Measurements from ENCODE around the gene MICAL2. TPM values are rescaled to one million over a fixed set of nuclear protein-coding genes. Genes with fewer than 3 reads are reported as not detected.

MICAL2 gene
- total RNA-seq, 2 experiments from 2014 or later, result 213 to 220 TPM

DNA sequence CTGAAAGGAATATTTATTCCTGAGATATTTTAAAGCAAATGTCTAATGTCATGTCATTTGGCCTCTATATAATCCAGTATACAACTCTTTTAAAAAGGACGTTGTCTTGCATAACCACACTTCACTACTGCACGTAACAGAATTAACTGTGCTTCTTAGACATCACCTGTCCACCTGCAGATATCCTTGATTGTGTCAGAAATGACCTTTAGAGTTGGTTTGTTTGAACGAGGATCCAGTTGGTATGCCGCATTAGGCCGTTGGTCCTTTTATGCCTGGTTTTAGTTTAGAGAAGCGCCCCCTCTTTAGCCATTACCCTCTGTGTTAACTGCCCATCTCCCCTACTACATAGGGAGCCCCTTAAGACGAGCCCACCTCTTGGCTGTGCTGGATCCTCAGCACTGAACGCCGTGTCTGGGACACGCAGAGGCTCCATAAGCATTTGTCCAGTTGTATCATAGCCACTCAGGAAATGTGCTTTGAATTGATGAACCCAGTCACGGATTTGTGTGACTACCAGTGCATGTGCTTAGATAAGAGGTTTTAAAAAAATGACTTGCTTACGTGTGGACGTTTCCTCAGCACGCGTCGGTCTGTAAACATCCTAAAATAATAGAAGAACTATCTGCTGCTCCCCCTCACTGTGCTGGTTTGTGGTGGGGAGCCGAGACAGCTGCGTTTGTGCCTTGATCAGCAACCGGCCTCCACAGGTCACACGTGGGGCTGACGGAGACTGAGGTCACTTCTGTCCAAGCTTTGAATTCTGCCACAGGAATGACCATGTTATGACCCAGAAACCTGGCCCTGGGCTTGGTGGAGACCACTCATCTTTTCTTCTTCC is 4.0 kb downstream of the MICAL2 start:
- no peak for DNase-seq
- H3K27ac Mint-ChIP-seq, result no peak overlapping the region
- peaks cover 54% of the 10 kb centered on the region for H3K4me1 Mint-ChIP-seq (ENCODE audit: low read depth)
- H3K4me3 Mint-ChIP-seq, result no peak overlapping the region
- ChIA-PET POLR2A (interaction anchor here (2.0 kb wide), 1 partner anchor 37 kb away, joined by 6 read pairs; no protein-coding TSS in a partner anchor), CTCF (no interaction called here)
- intact Hi-C loops (cut with micrococcal nuclease), result loop anchor here (5.0 kb wide), 1 partner anchor 272 kb away; the partner anchor contains the start of gene USP47
- H3K36me3 Mint-ChIP-seq, result peaks cover 9% of the 10 kb centered on the region
- no peaks in the 10 kb centered on the region for H3K27me3 Mint-ChIP-seq
- H3K9me3 Mint-ChIP-seq, result no peaks in the 10 kb centered on the region

DNA sequence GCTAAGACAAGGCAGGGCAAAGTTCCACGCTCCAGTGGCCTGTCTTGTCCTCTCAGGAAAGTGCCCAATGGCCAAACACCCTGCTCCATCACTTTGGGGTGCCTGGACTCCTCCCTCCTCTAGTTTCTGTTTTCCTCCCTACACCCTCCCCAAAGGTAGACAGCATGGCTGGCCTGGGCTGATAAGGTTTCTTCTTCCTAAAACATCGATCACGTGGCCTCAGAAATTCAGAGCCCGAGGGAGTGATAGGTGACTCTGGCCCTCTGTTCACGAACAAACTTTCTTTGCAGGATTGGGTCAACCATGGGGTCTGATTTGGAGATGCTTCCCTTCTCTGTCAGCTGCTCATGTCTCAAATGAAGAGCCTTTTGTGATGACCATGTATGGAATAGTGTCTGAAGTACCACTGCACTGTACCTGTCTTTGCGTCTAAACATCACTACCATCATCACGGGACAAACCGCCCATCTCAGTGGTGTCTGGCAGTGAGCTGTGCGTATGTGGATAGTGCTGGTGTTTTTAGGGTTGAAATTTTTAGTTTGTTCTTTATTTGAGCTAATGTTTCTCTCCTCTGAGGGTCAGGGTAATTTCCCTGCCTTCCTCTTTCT is 6.1 kb downstream of the MICAL2 start:
- intact Hi-C loops (cut with micrococcal nuclease), result no loop called here
- ChIA-PET POLR2A (interaction anchor here (1.2 kb wide), 1 partner anchor 91 kb away, joined by 4 read pairs; no protein-coding TSS in a partner anchor), CTCF (interaction anchor here (1.3 to 1.4 kb wide), 2 partner anchors 31 to 120 kb away, joined by 5 read pairs; no protein-coding TSS in a partner anchor)
- no peak for DNase-seq
- H3K4me3 Mint-ChIP-seq, result no peak overlapping the region
- H3K27me3 Mint-ChIP-seq, result no peaks in the 10 kb centered on the region
- H3K27ac Mint-ChIP-seq, result peak overlapping the region; percentile 26
- no peaks in the 10 kb centered on the region for H3K9me3 Mint-ChIP-seq
- peaks cover 9% of the 10 kb centered on the region for H3K36me3 Mint-ChIP-seq
- H3K4me1 Mint-ChIP-seq (ENCODE audit: low read depth), result peaks cover 54% of the 10 kb centered on the region

DNA sequence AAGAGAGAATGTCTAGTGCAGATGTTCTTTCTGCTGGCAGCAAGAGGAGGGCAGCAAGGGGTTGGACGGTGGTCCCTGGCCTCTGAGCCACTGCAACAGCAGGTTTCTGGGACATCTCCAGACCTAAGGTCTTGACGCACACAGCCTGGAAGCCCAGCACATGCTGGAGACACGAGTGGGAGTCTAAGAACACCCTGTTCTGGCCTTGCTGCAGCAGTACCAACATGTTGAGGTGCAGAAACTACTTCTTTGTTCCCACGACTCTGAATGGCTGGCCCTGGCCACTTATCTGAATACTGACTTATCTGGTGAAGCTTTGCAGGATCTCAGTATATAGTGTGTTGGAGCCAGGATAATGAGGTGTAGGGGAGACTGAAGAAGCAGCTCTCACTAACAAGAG is 6.8 kb downstream of the MICAL2 start:
- Mint-ChIP-seq H3K36me3 (peaks cover 9% of the 10 kb centered on the region), H3K4me1 (ENCODE audit: low read depth) (peaks cover 51% of the 10 kb centered on the region), H3K9me3 (no peaks in the 10 kb centered on the region), H3K27ac (peak overlapping the region; percentile 26), H3K4me3 (no peak overlapping the region), H3K27me3 (no peaks in the 10 kb centered on the region)
- DNase-seq, result no peak
- POLR2A ChIA-PET, result interaction anchor here (1.2 kb wide), 1 partner anchor 90 kb away, joined by 4 read pairs; no protein-coding TSS in a partner anchor
- CTCF ChIA-PET, result interaction anchor here (1.3 to 1.4 kb wide), 2 partner anchors 30 to 120 kb away, joined by 5 read pairs; no protein-coding TSS in a partner anchor
- intact Hi-C loops (cut with micrococcal nuclease), result no loop called here

DNA sequence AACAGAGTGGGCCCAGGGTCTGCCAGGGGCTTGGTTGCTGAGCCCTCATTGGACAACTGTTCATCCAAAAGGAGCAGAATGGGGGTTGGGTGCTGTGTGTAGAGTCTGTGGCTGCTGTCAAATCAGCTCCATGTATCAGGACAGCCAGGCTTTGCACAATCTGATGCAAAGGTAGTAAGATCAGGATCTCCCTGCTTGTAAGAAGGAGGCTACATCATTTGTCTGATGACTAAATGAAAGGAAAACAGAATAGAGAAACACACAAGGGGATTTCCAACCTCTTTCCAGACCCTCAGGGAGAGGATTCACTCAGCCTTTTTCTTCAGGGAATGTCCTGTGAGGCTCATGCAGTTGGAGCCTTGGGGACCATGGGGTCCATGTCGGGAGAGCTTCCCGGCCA is 7.2 kb downstream of the MICAL2 start:
- no peaks in the 10 kb centered on the region for H3K27me3 Mint-ChIP-seq
- peaks cover 48% of the 10 kb centered on the region for H3K4me1 Mint-ChIP-seq (ENCODE audit: low read depth)
- peaks cover 9% of the 10 kb centered on the region for H3K36me3 Mint-ChIP-seq
- peak overlapping the region; percentile 26 for H3K27ac Mint-ChIP-seq
- POLR2A ChIA-PET, result interaction anchor here (1.2 to 1.7 kb wide), 2 partner anchors 33 to 90 kb away, joined by 4 to 6 read pairs; no protein-coding TSS in a partner anchor
- intact Hi-C loops (cut with micrococcal nuclease), result no loop called here
- no peak overlapping the region for H3K4me3 Mint-ChIP-seq
- no peaks in the 10 kb centered on the region for H3K9me3 Mint-ChIP-seq
- peak; percentile 34 for DNase-seq
- CTCF ChIA-PET, result interaction anchor here (1.3 to 1.4 kb wide), 2 partner anchors 30 to 119 kb away, joined by 5 read pairs; no protein-coding TSS in a partner anchor

DNA sequence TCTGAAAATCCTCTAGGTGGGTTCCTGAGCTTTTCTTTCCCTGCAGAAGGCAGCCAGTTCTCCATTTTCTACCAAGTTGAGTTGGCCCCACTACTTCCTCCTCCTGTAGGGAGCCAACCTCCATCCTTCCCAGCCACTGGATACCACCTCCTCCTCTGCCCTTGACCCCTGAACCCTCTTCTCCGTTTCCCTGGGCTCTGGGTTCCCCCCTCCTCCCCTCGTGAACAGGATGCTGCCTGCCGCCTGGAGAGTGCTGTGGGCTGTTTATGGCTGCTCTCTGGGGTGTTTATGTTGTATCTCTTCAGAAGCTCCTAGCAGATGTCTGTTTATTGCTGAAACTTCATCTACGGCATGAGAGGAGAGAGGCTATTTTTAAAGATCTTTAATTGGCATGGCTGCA is 8.6 kb downstream of the MICAL2 start:
- Mint-ChIP-seq H3K4me3 (no peak overlapping the region), H3K4me1 (ENCODE audit: low read depth) (peaks cover 43% of the 10 kb centered on the region), H3K9me3 (no peaks in the 10 kb centered on the region), H3K36me3 (peaks cover 9% of the 10 kb centered on the region), H3K27ac (no peak overlapping the region), H3K27me3 (no peaks in the 10 kb centered on the region)
- intact Hi-C loops (cut with micrococcal nuclease), result no loop called here
- ChIA-PET CTCF (interaction anchor here (0.9 to 1.0 kb wide), 2 partner anchors 17 to 117 kb away, joined by 3 to 4 read pairs; no protein-coding TSS in a partner anchor), POLR2A (interaction anchor here (1.7 kb wide), 1 partner anchor 32 kb away, joined by 6 read pairs; no protein-coding TSS in a partner anchor)
- no peak for DNase-seq

DNA sequence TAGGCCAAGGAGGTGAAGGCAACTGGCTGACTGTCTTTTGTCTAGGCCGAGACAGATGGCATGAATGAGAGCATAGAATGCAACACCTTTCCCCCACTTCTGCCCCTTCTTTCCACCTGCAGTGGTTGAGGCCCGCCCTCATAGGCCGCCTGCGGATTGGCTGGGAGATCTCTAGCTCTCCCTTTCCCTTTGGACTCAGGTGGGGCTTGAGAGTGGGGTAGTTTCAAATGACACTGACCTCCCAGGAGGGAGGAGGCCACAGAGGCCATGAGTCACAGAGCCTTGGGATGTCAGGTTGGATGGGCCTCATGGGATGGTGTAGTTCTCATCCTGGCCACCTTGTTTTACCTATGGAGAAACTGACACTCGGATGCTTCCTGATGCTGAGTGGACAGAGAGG is 9.1 kb downstream of the MICAL2 start:
- Mint-ChIP-seq H3K4me1 (ENCODE audit: low read depth) (peaks cover 42% of the 10 kb centered on the region), H3K36me3 (peaks cover 9% of the 10 kb centered on the region), H3K9me3 (no peaks in the 10 kb centered on the region), H3K27ac (no peak overlapping the region), H3K4me3 (no peak overlapping the region), H3K27me3 (no peaks in the 10 kb centered on the region)
- intact Hi-C loops (cut with micrococcal nuclease), result no loop called here
- POLR2A ChIA-PET, result no interaction called here
- no peak for DNase-seq
- CTCF ChIA-PET, result no interaction called here

DNA sequence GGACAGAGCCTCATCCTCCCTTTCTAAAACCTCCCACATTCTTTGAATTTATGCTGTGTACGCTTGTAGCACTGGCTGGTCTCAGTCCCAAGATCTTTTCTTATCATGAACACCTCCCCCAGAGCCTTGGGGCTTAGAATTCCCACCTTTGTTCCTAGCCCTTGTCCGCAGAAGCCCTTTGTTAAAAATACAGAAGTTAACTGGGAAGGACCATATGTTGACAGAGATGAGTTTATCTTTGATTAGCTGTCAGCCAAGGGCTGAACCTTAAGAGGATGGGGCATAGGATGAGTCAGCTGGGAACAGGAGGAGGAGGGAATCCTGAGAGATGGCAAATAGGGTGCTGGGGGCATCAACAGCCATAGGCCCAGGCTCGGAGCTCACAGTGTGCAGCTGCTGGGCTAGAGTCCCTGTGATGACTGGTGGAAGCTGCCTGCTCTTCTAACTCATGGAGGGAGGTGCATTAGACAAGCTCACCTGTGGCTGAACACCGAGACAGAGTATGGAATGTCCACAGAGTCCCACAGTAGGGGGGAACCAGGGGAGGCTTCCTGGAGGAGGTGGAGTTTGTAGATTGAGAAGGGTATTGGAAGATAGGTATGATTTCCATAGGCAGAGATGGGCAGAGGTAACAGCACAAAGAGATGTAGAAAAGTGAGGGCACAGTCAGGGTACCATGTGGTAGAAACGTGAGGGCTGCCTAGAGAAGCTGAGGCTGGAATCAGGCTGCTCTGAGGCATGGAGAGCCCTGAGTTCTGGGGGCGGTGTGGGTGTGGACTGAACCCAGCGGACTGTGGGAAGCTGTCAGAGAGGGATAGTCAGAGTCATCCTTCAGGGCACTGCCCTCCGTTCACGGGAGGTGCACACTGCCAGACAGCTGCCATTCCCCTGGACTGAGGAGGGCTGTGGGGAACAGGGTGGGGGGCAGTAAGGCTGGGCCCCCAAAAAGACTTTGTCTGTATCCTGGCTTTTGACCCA is 9.9 kb downstream of the MICAL2 start:
- POLR2A ChIA-PET, result interaction anchor here (0.8 to 0.9 kb wide), 2 partner anchors 9 to 13 kb away, joined by 3 read pairs; no protein-coding TSS in a partner anchor
- CTCF ChIA-PET, result interaction anchor here (1.0 to 2.0 kb wide), 3 partner anchors 73 to 161 kb away, joined by 3 to 8 read pairs (median 3); no protein-coding TSS in a partner anchor
- intact Hi-C loops (cut with micrococcal nuclease), result no loop called here

DNA sequence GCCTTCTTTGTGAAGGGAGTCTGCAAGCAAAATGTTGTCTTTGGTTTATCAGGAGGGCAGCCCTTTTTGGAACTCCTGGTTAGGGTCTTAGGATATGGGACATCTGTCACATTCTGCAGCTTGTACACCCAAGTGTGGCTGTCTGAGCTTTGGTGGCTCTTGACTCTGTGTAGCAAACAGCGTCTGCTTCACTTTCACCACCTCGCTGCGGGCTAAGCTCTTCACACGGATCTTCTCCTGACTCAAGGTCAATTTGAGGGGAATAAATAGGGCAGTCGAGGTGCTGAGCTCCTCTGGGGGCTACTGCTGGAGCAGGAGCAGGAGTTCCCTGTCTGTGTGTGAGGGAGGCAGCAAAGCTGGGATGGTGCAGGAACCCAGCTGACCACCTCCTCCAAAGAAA is 10.6 kb downstream of the MICAL2 start:
- ChIA-PET POLR2A (interaction anchor here (0.9 kb wide), 1 partner anchor 12 kb away, joined by 3 read pairs; no protein-coding TSS in a partner anchor), CTCF (interaction anchor here (1.0 to 2.0 kb wide), 4 partner anchors 69 to 161 kb away, joined by 3 to 8 read pairs (median 4); no protein-coding TSS in a partner anchor)
- Mint-ChIP-seq H3K4me1 (ENCODE audit: low read depth) (peaks cover 52% of the 10 kb centered on the region), H3K9me3 (no peaks in the 10 kb centered on the region), H3K4me3 (no peak overlapping the region), H3K27me3 (no peaks in the 10 kb centered on the region), H3K27ac (no peak overlapping the region), H3K36me3 (peaks cover 9% of the 10 kb centered on the region)
- no peak for DNase-seq
- intact Hi-C loops (cut with micrococcal nuclease), result no loop called here

More for the DNA sequence above, 9.9 kb downstream of the MICAL2 start:
- H3K36me3 Mint-ChIP-seq, result peaks cover 9% of the 10 kb centered on the region
- no peak overlapping the region for H3K27ac Mint-ChIP-seq
- H3K4me3 Mint-ChIP-seq, result no peak overlapping the region
- no peaks in the 10 kb centered on the region for H3K9me3 Mint-ChIP-seq
- H3K4me1 Mint-ChIP-seq (ENCODE audit: low read depth), result peaks cover 47% of the 10 kb centered on the region
- DNase-seq, result no peak
- no peaks in the 10 kb centered on the region for H3K27me3 Mint-ChIP-seq

DNA sequence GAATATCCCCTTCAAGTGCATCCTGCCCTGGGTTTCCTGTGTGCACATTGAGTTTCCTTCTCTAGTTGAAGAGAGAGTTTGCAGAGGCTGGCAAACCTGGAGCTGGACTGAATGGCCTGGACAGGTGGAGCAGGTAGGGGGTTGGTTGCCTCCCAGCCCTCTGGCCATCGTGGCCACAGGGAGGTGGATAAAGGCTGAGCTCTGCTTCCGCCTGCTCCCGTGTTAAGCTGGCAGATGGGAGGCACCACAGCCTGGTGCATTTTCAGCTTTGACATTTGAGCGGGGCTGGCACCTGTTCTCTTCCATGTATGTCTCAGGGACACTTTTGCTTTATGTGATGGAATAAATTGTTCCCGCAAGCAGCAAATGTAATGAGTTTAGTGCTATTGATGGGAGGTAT is 11.1 kb downstream of the MICAL2 start:
- H3K27ac Mint-ChIP-seq, result no peak overlapping the region
- H3K4me1 Mint-ChIP-seq (ENCODE audit: low read depth), result peaks cover 54% of the 10 kb centered on the region
- H3K9me3 Mint-ChIP-seq, result no peaks in the 10 kb centered on the region
- peaks cover 7% of the 10 kb centered on the region for H3K36me3 Mint-ChIP-seq
- no peaks in the 10 kb centered on the region for H3K27me3 Mint-ChIP-seq
- intact Hi-C loops (cut with micrococcal nuclease), result no loop called here
- H3K4me3 Mint-ChIP-seq, result no peak overlapping the region
- no peak for DNase-seq
- POLR2A ChIA-PET, result no interaction called here
- CTCF ChIA-PET, result interaction anchor here (1.0 to 2.3 kb wide), 5 partner anchors 13 to 115 kb away, joined by 3 to 8 read pairs (median 5); no protein-coding TSS in a partner anchor

DNA sequence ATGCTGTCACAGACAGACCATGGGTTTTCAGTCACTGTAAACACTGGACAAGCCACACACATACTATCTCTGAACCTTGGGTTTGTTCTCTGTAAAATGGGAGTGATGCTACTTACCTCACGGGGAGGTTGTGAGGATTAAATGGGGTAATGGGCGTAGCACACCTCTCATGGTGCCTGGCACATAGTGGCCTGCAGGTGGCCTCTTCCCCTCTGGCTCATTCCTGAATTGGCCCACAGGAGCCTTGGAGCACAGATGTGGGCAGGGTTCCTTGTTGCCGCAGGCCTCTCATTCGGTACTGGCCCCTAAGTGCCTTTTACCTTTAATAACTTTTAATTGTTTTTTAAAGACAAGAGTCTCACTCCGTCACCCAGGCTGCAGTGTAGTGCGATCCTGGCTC is 11.7 kb downstream of the MICAL2 start:
- H3K9me3 Mint-ChIP-seq, result no peaks in the 10 kb centered on the region
- no peak overlapping the region for H3K4me3 Mint-ChIP-seq
- H3K27ac Mint-ChIP-seq, result no peak overlapping the region
- no peaks in the 10 kb centered on the region for H3K27me3 Mint-ChIP-seq
- H3K4me1 Mint-ChIP-seq (ENCODE audit: low read depth), result peaks cover 55% of the 10 kb centered on the region
- intact Hi-C loops (cut with micrococcal nuclease), result no loop called here
- DNase-seq, result no peak
- peaks cover 3% of the 10 kb centered on the region for H3K36me3 Mint-ChIP-seq
- POLR2A ChIA-PET, result no interaction called here
- CTCF ChIA-PET, result interaction anchor here (1.4 to 2.3 kb wide), 5 partner anchors 12 to 115 kb away, joined by 3 to 8 read pairs (median 5); no protein-coding TSS in a partner anchor

DNA sequence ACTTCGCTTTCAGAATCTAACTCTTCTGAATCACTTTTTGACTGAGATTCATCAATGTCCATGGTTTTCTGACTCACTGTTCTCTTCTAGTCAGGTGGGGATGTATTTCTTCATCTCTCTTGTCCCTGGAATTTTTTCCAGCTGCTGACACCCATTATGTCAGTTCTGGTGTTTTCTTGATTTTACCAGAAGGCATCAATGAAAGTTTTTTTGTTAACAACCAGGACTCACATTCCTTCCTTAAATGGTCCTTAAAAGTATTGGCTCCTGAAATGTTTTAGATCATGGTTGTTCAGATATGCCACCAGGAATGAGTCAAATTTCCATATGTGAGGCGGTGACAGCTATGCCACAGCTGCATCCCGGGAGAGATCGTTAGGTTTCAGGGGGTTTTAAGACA is 12.9 kb downstream of the MICAL2 start:
- intact Hi-C loops (cut with micrococcal nuclease), result no loop called here
- no peak overlapping the region for H3K4me3 Mint-ChIP-seq
- POLR2A ChIA-PET, result no interaction called here
- no peak for DNase-seq
- H3K27me3 Mint-ChIP-seq, result no peaks in the 10 kb centered on the region
- peaks cover 2% of the 10 kb centered on the region for H3K36me3 Mint-ChIP-seq
- peaks cover 54% of the 10 kb centered on the region for H3K4me1 Mint-ChIP-seq (ENCODE audit: low read depth)
- no peak overlapping the region for H3K27ac Mint-ChIP-seq
- H3K9me3 Mint-ChIP-seq, result no peaks in the 10 kb centered on the region
- CTCF ChIA-PET, result interaction anchor here (1.2 to 2.3 kb wide), 6 partner anchors 11 to 113 kb away, joined by 3 to 7 read pairs (median 4); no protein-coding TSS in a partner anchor

Measured in activated CD4-positive, alpha-beta memory T cell treated with anti-CD3 and anti-CD28 coated beads for 36 hours (primary cell).